HepG2 (cell line): Measurements from ENCODE around the gene CRIP1. TPM values are rescaled to one million over a fixed set of nuclear protein-coding genes. Genes with fewer than 3 reads are reported as not detected.

Experiments
- ATAC-seq: fragments of 200-7000 bp; cut with Tn5 transposase; 3 replicates; pipeline ENCODE4 v1.9.1; 2020; ENCODE audit warnings: mild to moderate bottlenecking, moderate library complexity
- BruUV-seq: library from RNA; stranded (reverse); fragments of 400-500 nt; replicated peaks from 2 replicates; lab custom pipeline; 2021; lab: Mats Ljungman, UMichigan
- CTCF ChIA-PET: fragments of 300-600 bp; formaldehyde crosslinking; extraction: SDS; loops from one replicate; lab custom pipeline; 2021; ENCODE audit warnings: low total read pairs, inconsistent platforms, low intra/inter-chr PET ratio; lab: Yijun Ruan, JAX
- POLR2A ChIA-PET: fragments of 350-600 bp; sonication (Branson Sonifier 250); formaldehyde crosslinking; loops from one replicate; lab custom pipeline; 2020; ENCODE audit warnings: antibody characterized with exemption, inconsistent platforms; lab: Yijun Ruan, JAX
- DNase-seq: peaks from one replicate; pipeline ENCODE4 v3.0.0-alpha.2; 2015; ENCODE audit warnings: low spot score
- FAIRE-seq: peaks from 3 replicates; lab custom pipeline; 2011; peaks lifted over from hg19 to GRCh38; lab: Jason Lieb, UNC
- H2AFZ ChIP-seq: one replicate; pipeline ENCODE4 v1.6.1; 2011; ENCODE audit warnings: low read length, inconsistent platforms
- H3K27ac ChIP-seq: fragments of 300-600 bp; 3 replicates; pipeline ENCODE4 v1.8.0; 2011; ENCODE audit warnings: mixed run types, mild to moderate bottlenecking, mixed read lengths, low read length, inconsistent platforms; ENCODE audit not compliant: insufficient read depth; ENCODE audit errors: extremely low read length
- H3K27me3 ChIP-seq, 2 experiments: fragments of 200-600 bp in 1 of 2; 2 replicates in 1 of 2; 3 replicates in 1 of 2; pipeline versions ENCODE4 v1.6.0 to v1.8.0; 2011; ENCODE audit warnings: low read length in 2 of 2, mild to moderate bottlenecking in 2 of 2, moderate library complexity in 2 of 2, inconsistent platforms in 1 of 2; ENCODE audit not compliant: insufficient read depth in 2 of 2, control insufficient read depth in 1 of 2
- H3K36me3 ChIP-seq, 2 experiments: fragments of 200-600 bp in 1 of 2; replicated peaks in 1 of 2; 2 replicates in 1 of 2; 3 replicates in 1 of 2; pipeline versions ENCODE4 v1.5.1 to v1.8.0; 2011; ENCODE audit warnings: low read length in 2 of 2, inconsistent platforms in 1 of 2; ENCODE audit not compliant: insufficient read depth in 2 of 2, control insufficient read depth in 1 of 2
- H3K4me1 ChIP-seq: 2 replicates; pipeline ENCODE4 v1.5.1; 2012; ENCODE audit warnings: low read length, inconsistent platforms; ENCODE audit not compliant: insufficient read depth
- H3K4me2 ChIP-seq: 2 replicates; pipeline ENCODE4 v1.6.0; 2011; ENCODE audit warnings: low read depth, low read length, inconsistent platforms
- H3K4me3 ChIP-seq, 3 experiments: fragments of 200-600 bp in 1 of 3; sonication (generic), shearing (Covaris generic) in 1 of 3; replicated peaks in 1 of 3; 2 replicates each; pipeline ENCODE4 v1.5.1; 2011 to 2016; ENCODE audit warnings: low read length in 3 of 3, inconsistent platforms in 2 of 3, low read depth in 2 of 3, mild to moderate bottlenecking in 2 of 3, control low read depth in 1 of 3, mixed read lengths in 1 of 3; ENCODE audit not compliant: insufficient read depth in 1 of 3
- H3K79me2 ChIP-seq: one replicate; pipeline ENCODE4 v1.6.1; 2011; ENCODE audit warnings: low read length, inconsistent platforms; ENCODE audit not compliant: insufficient read depth
- H3K9ac ChIP-seq: 2 replicates; pipeline ENCODE4 v1.6.0; 2011; ENCODE audit warnings: mild to moderate bottlenecking, low read depth, low read length, inconsistent platforms; ENCODE audit not compliant: insufficient read depth
- H3K9me3 ChIP-seq: 2 replicates; pipeline ENCODE4 v1.5.1; 2012; ENCODE audit warnings: mild to moderate bottlenecking, low read length
- H4K20me1 ChIP-seq: 2 replicates; pipeline ENCODE4 v1.6.0; 2011; ENCODE audit warnings: inconsistent platforms, mild to moderate bottlenecking, low read length, moderate library complexity; ENCODE audit not compliant: insufficient read depth
- POLR2G ChIP-seq: fragments of 200-400 bp; formaldehyde crosslinking; IDR thresholded peaks from 2 replicates; pipeline ENCODE4 v1.6.1; 2018; ENCODE audit warnings: mild to moderate bottlenecking, low read depth, low read length, moderate library complexity
- RBAK ChIP-seq: sonication (generic); formaldehyde crosslinking; IDR thresholded peaks from 2 replicates; pipeline ENCODE4 v1.5.1; 2020; ENCODE audit warnings: mild to moderate bottlenecking, missing genetic modification reagents
- whole genome bisulfite sequencing: methylation state at CpG from one replicate; pipeline ENCODE4 v1.1.6; 2017; ENCODE audit warnings: low lambda C conversion rate; 5-methylcytosine and 5-hydroxymethylcytosine counted together
- in situ Hi-C: cut with HindIII; loops from 2 replicates; pipeline ENCODE4 v1.10.0; 2017; ENCODE audit warnings: low pct_unique_long_range_greater_than_20kb; ENCODE audit not compliant: extremely low pct_ligation_motif_present
- intact Hi-C: fragments of 100-400 bp; cut with micrococcal nuclease; formaldehyde crosslinking; loops from one replicate; pipeline ENCODE4 v1.10.0; 2022; ENCODE audit not compliant: unreplicated experiment
- polyA plus RNA-seq, 8 experiments: library from polyadenylated mRNA; depleted of rRNA in 3 of 8; stranded (reverse) in 7 of 8; unstranded in 1 of 8; fragments of >200 nt; fragmentation: Illumina TruSeq in 4 of 8; extraction: Trizol in 4 of 8; gene quantifications; 2 replicates each; pipeline versions ENCODE4 v1.2.1 to v1.2.3, GENCODE V29; 2011 to 2016; ENCODE audit warnings: low read depth in 4 of 8, missing spikeins in 1 of 8, mixed read lengths in 1 of 8; ENCODE audit not compliant: insufficient read depth in 1 of 8
- total RNA-seq, 5 experiments: library from RNA; depleted of rRNA; stranded (reverse); fragments of >200 nt; fragmentation: Illumina TruSeq; extraction: Trizol; gene quantifications; 2 replicates each; pipeline ENCODE4 v1.2.3, GENCODE V29; 2016; ENCODE audit warnings: low read depth in 1 of 5
- TF ChIP-seq, protein P1 (sequence below): sonication (generic); formaldehyde crosslinking; IDR thresholded peaks from 2 replicates; pipeline ENCODE4 v1.4.0; 2020; ENCODE audit warnings: missing genetic modification reagents
- TF ChIP-seq, protein P2 (sequence below): sonication (generic); formaldehyde crosslinking; IDR thresholded peaks from 2 replicates; pipeline ENCODE4 v1.5.0; 2020; ENCODE audit warnings: mild to moderate bottlenecking, missing genetic modification reagents, moderate library complexity

CRIP1 gene
- total and polyA plus RNA-seq, 2 of the 13 experiments (the other 11 are each of a cell fraction or from before 2014, with no cell fraction given), result 53.9 to 59.5 TPM

DNA sequence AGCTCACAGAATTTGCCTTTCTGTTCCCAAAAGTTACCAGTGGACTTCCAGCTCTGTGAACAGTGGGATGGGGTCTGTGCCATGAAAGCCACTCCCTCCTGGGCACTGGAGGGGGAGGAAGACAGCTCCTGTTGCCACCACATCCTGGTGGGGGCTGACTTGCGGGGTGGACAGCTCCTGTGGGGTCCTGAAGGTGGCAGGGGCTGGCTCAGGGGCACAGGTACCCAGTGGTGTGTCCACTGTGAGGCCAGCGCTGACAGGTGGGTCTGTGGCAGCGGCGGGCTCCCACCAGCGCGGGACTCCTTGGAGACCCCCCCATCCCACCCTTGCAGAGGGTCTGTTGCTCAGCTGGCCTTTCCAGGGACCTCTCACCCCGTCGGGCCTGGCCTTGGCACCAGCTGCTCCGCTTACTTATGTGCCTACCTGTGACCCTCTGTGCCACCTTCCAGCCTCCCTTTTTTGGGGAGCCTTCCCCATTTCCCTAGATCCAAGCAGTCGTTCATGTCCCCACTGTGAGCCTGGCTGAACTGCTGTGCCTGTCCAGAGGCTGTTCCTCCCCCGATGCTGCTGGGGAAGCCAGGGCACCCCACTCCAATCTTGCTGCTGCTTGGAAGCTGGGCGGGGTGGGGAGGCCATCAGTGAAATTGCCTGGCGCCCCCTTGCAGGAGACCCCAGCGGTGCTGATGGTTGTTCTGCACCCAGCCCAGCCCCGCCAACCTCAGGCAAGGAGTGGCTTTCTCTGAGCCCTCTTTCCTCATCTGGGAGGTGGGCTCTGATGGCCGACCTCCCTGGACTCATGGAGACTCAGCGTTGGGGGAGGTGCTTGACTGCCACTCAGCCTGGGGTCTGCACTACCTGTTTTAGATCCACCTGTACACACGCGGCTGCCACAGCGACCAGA is 6.5 kb downstream of the CRIP1 start:
- no peak overlapping the region for H3K27ac ChIP-seq
- H3K36me3 ChIP-seq, result peaks cover 0 to 3% of the 10 kb centered on the region in 2 experiments; a peak in 1 of 5 replicates
- H3K27me3 ChIP-seq, result no peaks in the 10 kb centered on the region; a peak in 1 of 5 replicates
- in situ Hi-C loops (no loop called here), intact Hi-C loops (loop anchor here (10.0 kb wide), 1 partner anchor 178 kb away; the partner anchor contains the start of gene PACS2)
- no peaks in the 10 kb centered on the region for H4K20me1 ChIP-seq
- peaks cover 23% of the 10 kb centered on the region for H3K79me2 ChIP-seq
- ChIA-PET CTCF (no interaction called here), POLR2A (no interaction called here)
- no peak for ATAC-seq
- peaks cover 68% of the 10 kb centered on the region for H3K4me1 ChIP-seq
- no peaks in the 10 kb centered on the region for H3K9me3 ChIP-seq
- FAIRE-seq, result no peak
- 74% methylated on average over 6 of the region's 20 CpGs for WGBS
- H3K4me3 ChIP-seq, result no peak overlapping the region
- no peak overlapping the region for H3K9ac ChIP-seq
- H2AFZ ChIP-seq, result no peak overlapping the region
- TF ChIP-seq, protein P1, sequence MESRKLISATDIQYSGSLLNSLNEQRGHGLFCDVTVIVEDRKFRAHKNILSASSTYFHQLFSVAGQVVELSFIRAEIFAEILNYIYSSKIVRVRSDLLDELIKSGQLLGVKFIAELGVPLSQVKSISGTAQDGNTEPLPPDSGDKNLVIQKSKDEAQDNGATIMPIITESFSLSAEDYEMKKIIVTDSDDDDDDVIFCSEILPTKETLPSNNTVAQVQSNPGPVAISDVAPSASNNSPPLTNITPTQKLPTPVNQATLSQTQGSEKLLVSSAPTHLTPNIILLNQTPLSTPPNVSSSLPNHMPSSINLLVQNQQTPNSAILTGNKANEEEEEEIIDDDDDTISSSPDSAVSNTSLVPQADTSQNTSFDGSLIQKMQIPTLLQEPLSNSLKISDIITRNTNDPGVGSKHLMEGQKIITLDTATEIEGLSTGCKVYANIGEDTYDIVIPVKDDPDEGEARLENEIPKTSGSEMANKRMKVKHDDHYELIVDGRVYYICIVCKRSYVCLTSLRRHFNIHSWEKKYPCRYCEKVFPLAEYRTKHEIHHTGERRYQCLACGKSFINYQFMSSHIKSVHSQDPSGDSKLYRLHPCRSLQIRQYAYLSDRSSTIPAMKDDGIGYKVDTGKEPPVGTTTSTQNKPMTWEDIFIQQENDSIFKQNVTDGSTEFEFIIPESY (CRISPR knock-in tag), result peak; percentile 34; the same call in 1 of the 2 replicates
- TF ChIP-seq RBAK (CRISPR knock-in tag) (no peak), POLR2G (peak; percentile 39; the same call in 1 of the 2 replicates)
- TF ChIP-seq, protein P2, sequence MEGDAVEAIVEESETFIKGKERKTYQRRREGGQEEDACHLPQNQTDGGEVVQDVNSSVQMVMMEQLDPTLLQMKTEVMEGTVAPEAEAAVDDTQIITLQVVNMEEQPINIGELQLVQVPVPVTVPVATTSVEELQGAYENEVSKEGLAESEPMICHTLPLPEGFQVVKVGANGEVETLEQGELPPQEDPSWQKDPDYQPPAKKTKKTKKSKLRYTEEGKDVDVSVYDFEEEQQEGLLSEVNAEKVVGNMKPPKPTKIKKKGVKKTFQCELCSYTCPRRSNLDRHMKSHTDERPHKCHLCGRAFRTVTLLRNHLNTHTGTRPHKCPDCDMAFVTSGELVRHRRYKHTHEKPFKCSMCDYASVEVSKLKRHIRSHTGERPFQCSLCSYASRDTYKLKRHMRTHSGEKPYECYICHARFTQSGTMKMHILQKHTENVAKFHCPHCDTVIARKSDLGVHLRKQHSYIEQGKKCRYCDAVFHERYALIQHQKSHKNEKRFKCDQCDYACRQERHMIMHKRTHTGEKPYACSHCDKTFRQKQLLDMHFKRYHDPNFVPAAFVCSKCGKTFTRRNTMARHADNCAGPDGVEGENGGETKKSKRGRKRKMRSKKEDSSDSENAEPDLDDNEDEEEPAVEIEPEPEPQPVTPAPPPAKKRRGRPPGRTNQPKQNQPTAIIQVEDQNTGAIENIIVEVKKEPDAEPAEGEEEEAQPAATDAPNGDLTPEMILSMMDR (CRISPR knock-in tag), result peak; percentile 34; the same call in 1 of the 2 replicates
- BruUV-seq, result TSS peak; percentile 14
- H3K4me2 ChIP-seq, result no peak overlapping the region
- no peak for DNase-seq
